ENCODE data around the gene CD244.
A peak's percentile ranks its signal among the peaks of the same experiment; 100 is the strongest.
"Not testable (repeated sequence)": the region's sequence is repeated elsewhere in the genome, so short reads cannot be mapped to it uniquely, and the experiment has no call there.

CD244 gene

DNA sequence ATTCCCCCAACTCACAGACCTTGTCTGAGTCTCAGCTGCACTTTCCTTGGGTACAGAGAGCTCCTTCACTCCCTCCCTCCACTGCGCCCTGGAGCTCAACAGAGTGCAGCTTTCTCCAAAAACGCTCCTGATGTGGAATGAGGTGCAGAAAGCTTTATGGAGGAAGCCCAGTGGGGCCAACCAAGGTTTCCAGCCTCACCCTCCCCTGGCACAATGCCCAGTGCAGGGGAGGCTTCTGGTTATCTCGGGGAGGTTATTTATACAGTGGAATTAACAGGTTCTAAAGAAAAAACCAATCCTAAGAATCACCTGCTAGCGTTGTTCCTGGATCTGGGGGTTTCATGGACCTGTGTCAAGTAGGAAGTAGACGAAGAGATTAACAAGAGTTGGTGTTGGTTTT is 22.4 kb upstream of the CD244 start, which contains the start of gene ITLN1:
Gene ITLN1 (minus strand): TSS at position 139 of the 400 bp plus-strand sequence. CDS start 303 bp downstream, outside the sequence.
- no peak within 1 kb of the TSS for H3K27ac ChIP-seq
- TF ChIP-seq, protein P1, sequence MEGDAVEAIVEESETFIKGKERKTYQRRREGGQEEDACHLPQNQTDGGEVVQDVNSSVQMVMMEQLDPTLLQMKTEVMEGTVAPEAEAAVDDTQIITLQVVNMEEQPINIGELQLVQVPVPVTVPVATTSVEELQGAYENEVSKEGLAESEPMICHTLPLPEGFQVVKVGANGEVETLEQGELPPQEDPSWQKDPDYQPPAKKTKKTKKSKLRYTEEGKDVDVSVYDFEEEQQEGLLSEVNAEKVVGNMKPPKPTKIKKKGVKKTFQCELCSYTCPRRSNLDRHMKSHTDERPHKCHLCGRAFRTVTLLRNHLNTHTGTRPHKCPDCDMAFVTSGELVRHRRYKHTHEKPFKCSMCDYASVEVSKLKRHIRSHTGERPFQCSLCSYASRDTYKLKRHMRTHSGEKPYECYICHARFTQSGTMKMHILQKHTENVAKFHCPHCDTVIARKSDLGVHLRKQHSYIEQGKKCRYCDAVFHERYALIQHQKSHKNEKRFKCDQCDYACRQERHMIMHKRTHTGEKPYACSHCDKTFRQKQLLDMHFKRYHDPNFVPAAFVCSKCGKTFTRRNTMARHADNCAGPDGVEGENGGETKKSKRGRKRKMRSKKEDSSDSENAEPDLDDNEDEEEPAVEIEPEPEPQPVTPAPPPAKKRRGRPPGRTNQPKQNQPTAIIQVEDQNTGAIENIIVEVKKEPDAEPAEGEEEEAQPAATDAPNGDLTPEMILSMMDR (IDR thresholded peaks at IDR 0.05): no peak
- TF ChIP-seq ZFX (IDR thresholded peaks at IDR 0.05; ENCODE audit: borderline replicate concordance): no peak

DNA sequence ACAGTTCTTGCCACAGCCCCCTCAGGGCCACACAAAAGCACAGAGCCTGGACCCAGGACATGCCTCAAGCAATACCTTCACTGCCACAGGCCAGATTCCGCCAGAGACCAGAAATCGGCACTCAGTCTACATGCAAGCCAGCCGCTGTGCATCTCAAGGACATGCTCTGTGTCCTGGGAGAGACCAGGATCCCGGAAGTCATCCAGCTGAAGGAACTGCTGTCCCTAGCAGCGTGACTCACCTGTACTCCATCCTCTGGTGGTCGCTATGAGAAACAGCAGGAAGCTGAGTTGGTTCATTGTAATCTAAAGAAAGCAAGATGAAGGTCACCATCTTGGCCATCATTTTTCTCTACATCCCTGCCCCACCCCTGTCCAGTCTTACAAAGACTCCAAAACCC is 21.9 kb upstream of the CD244 start:
- H3K27ac ChIP-seq: no peak overlapping the region
- TF ChIP-seq, protein P1 (IDR thresholded peaks at IDR 0.05): peak; percentile 31; the same call in 1 of the 2 replicates
- TF ChIP-seq ZFX (IDR thresholded peaks at IDR 0.05; ENCODE audit: borderline replicate concordance): no peak

DNA sequence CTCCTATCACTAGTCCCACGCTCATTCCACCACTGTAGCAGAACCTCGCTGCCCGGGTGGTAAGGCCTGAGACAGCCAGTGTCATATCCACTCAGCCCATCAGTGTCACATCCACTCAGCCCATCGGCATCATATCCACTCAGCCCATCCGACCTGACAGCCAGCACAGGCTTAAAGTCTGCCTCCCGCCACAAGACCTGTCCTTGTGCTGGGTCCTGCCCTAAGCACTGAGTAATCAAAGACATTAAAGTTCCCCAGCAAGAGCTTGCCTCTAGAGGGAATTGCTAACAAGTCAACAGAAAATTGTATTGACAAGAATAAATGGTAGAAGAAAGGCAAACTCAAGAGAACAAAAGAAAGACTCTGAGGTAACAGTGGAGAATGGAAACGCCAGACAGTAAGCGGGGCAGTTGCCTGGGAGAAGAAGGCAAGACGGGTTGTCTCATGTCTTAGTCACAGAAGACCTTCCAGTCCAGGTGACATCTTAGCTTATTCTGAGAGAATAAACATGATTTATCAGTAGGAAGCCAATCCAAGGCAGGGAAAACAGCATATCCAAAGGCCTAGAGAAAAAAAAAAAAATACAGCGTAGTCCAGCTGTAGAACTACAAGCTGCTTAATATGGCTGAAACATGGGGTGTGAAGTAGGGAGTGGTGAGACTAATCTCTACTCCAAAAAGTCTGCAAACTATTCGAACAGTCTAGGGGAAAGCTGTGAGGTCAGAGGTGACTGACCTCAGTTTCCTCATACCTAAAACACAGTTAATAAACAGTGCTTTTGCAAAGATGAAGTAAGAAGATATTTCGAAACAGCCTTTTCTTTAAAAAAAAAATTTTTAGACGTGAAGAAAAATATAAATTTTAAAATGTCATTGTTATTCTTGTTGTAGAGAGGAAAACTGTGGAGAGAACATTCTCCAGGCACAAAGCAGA is 21.2 kb upstream of the CD244 start:
- TF ChIP-seq, protein P1 (IDR thresholded peaks at IDR 0.05): no peak
- TF ChIP-seq ZFX (IDR thresholded peaks at IDR 0.05; ENCODE audit: borderline replicate concordance): no peak

DNA sequence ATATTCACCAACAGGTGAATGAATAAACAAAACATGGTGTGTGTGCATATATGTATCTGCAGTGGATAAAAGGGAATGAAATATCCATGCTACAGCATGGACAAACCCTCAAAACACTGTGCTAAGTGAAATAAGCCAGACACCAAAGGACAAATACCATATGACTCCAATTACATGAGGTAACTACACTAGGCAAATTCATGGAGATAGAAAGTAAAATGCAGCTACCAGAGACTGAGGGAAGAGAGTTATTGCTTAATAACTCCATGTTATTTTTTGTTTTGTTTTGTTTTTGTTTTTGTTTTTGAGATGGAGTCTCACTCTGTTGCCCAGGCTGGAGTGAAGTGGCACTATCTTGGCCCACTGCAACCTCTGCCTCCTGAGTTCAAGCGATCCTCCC is 19.9 kb upstream of the CD244 start:
- no peak for TF ChIP-seq ZFX (IDR thresholded peaks at IDR 0.05; ENCODE audit: borderline replicate concordance)
- TF ChIP-seq, protein P1 (IDR thresholded peaks at IDR 0.05): no peak
- no peak overlapping the region for H3K27ac ChIP-seq

More for the DNA sequence above, 21.2 kb upstream of the CD244 start:
- no peak overlapping the region for H3K27ac ChIP-seq

DNA sequence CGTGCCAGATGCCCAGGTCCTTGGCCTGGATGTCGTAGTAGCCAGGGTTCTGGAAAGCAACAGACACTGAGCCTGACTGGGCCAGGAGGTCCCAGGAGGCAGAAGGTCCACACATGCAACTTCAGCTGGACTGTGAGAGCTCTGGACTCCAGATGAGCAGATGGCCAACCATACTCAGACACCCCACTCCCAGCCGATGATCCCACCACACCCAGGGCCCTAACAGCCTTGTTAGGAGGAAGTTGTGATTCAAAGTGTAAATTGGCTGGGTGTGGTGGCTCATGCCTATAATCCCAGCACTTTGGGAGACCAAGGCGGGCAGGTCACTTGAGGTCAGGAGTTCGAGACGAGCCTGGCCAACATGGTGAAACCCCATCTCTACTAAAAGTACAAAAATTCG is 18.6 kb upstream of the CD244 start:
- not testable (repeated sequence) for H3K27ac ChIP-seq

DNA sequence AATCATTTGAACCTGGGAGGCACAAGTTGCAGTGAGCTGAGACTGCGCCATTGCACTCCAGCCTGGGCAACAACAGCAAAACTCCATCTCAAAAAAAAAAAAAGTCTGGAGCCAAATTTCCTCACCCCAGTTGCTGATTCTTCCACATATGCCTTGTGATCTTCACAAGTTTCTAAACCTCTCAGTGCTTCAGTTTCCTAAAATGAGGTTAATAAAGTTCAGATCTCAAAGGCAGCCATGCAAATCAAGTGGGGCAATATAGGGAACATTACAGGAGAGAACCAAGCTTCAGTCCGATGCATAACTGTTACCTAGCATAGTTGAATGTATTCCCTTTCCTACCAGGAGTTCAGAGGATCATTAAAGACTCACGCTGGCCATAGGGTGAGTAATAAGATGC is 17.5 kb upstream of the CD244 start:
- TF ChIP-seq ZFX (IDR thresholded peaks at IDR 0.05; ENCODE audit: borderline replicate concordance): no peak
- TF ChIP-seq, protein P1 (IDR thresholded peaks at IDR 0.05): no peak
- no peak overlapping the region for H3K27ac ChIP-seq

DNA sequence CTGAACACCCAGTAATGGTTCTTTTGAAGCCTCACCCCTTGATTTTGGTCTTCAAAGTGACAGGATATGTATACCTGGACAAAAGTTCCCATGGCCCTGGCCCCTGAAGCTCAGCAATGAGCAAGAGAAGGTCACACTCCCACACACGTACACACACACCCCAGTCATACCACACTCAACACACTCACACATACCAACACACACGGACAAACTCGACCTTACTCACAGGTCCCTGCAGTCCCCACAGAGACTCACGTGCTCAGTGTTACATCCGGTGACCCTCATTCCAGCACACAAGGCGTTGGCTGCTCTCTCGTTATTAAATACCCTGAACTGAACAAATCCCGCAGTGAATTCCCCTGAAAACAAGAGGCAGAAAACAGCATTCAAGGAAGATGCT is 16.4 kb upstream of the CD244 start:
- TF ChIP-seq ZFX (IDR thresholded peaks at IDR 0.05; ENCODE audit: borderline replicate concordance): no peak
- TF ChIP-seq, protein P1 (IDR thresholded peaks at IDR 0.05): no peak
- H3K27ac ChIP-seq: no peak overlapping the region

All from 22Rv1 (cell line).